Astrocyte of the spinal cord (primary cell): Measurements from ENCODE around the gene RBBP7.
A peak's percentile ranks its signal among the peaks of the same experiment; 100 is the strongest.

Source experiments
- DNase-seq: peaks from one replicate; pipeline ENCODE4 v3.0.0; 2011; ENCODE audit warnings: low read depth, low spot score
- H3K4me3 ChIP-seq: 2 replicates; pipeline ENCODE4 v1.5.1; 2011; ENCODE audit warnings: low read depth, mild to moderate bottlenecking, low read length, moderate library complexity
- CTCF ChIP-seq: IDR thresholded peaks from 2 replicates; pipeline ENCODE4 v1.5.1; 2012; ENCODE audit warnings: low read depth, mild to moderate bottlenecking, low read length, inconsistent platforms
- in situ Hi-C: cut with HindIII; loops from 2 replicates; pipeline ENCODE4 v1.10.0; 2017; ENCODE audit warnings: low sequenced_read_pairs

Gene RBBP7

GRCh38 chrX:16839852-16840460 lies 30.2 kb downstream of the RBBP7 start:
- peak; percentile 70 for DNase-seq
- no peak overlapping the region for H3K4me3 ChIP-seq
- in situ Hi-C loops: no loop called here
- no peak for TF ChIP-seq CTCF

GRCh38 chrX:16839219-16839851 lies 30.8 kb downstream of the RBBP7 start:
- in situ Hi-C loops: no loop called here
- no peak for DNase-seq
- no peak for TF ChIP-seq CTCF
- no peak overlapping the region for H3K4me3 ChIP-seq

GRCh38 chrX:16838202-16839066 lies 31.7 kb downstream of the RBBP7 start:
- no peak for TF ChIP-seq CTCF
- no peak overlapping the region for H3K4me3 ChIP-seq
- in situ Hi-C loops: no loop called here
- DNase-seq: peak; percentile 86

GRCh38 chrX:16836371-16836770 lies 33.8 kb downstream of the RBBP7 start:
- no peak for DNase-seq
- H3K4me3 ChIP-seq: no peak overlapping the region
- peak; percentile 56 for TF ChIP-seq CTCF
- in situ Hi-C loops: no loop called here

- in situ Hi-C loops: no loop called here
- H3K4me3 ChIP-seq: no peak overlapping the region
- TF ChIP-seq CTCF: no peak
- peak; percentile 75 for DNase-seq
Observed at GRCh38 chrX:16834806-16835205, 35.4 kb downstream of the RBBP7 start.

GRCh38 chrX:16832301-16832700 lies 37.9 kb downstream of the RBBP7 start:
- DNase-seq: no peak
- no peak overlapping the region for H3K4me3 ChIP-seq
- in situ Hi-C loops: no loop called here
- peak; percentile 21 for TF ChIP-seq CTCF
